Peyer's patch (tissue), 4 donors: ENCODE results near the gene SOWAHB.

Experiments
- CTCF ChIP-seq, 6 experiments: fragments of 450-650 bp in 4 of 6; fragments of 200-600 bp in 2 of 6; sonication (generic) in 1 of 6; IDR thresholded peaks; one replicate each; pipeline ENCODE4 v1.5.1; 2017 to 2019; ENCODE audit warnings: antibody characterized with exemption in 6 of 6, mild to moderate bottlenecking in 3 of 6, moderate library complexity in 1 of 6
- POLR2A ChIP-seq, 2 donors: fragments of 450-650 bp; IDR thresholded peaks; one replicate each; pipeline ENCODE4 v1.5.1; 2017; ENCODE audit warnings: antibody characterized with exemption in 2 of 2, mild to moderate bottlenecking in 2 of 2, moderate library complexity in 2 of 2

- TF ChIP-seq CTCF (IDR thresholded peaks at IDR 0.05), result peak in 2 of 6 experiments; percentile 45 to 48
- no peak for TF ChIP-seq POLR2A (IDR thresholded peaks at IDR 0.05)
Observed at GRCh38 chr4:76902233-76902890, 4.4 kb upstream of the SOWAHB start.
